ENCODE measurements around the gene ZNF777.
A peak's percentile ranks its signal among the peaks of the same experiment; 100 is the strongest.

The ZNF777 gene

DNA sequence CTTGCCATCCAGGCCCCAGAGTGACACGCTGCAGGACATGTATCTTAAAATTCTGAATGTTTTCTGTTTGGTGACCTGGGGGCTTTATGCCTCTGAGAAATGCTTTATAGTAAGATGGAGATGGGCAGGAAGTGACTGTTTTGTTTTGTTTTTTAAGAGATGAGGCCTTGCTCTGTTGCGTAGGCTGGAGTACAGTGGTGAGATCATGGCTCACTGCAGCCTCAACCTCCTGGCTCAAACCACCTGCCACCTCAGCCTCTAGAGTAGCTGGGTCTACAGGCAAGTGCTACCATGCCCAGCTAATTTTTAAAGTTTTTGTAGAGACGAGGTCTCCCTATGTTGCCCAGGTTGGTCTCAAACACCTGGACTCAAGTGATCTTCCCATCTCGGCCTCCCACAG lies 20.6 kb downstream of the ZNF777 start:
- ChIA-PET CTCF (interaction anchor here (0.5 to 0.6 kb wide), 2 partner anchors 19 to 119 kb away, joined by 3 read pairs; no protein-coding TSS in a partner anchor), POLR2A (no interaction called here)
- Histone ChIP-seq H3K9me3 (ENCODE audit: control insufficient read depth, insufficient read depth, low read depth, low read length) (no peaks in the 10 kb centered on the region), H3K4me1 (ENCODE audit: control insufficient read depth, insufficient read depth, low read length) (no peaks in the 10 kb centered on the region), H3K27ac (ENCODE audit: extremely low read depth, low read depth, low read length) (no peak overlapping the region), H3K36me3 (ENCODE audit: control insufficient read depth in 2 of 2, insufficient read depth in 1 of 2, low read length in 2 of 2) (peaks cover 4 to 59% of the 10 kb centered on the region in 2 experiments; a peak in 2 of 3 replicates), H3K4me3 (ENCODE audit: low read depth, low read length) (no peak overlapping the region)
- TF ChIP-seq PRDM1 (tag by site-specific recombination; IDR thresholded peaks at IDR 0.05) (no peak), KLF9 (tag by site-specific recombination; IDR thresholded peaks at IDR 0.05; ENCODE audit: low read depth) (no peak), ZNF549 (tag by site-specific recombination; IDR thresholded peaks at IDR 0.05) (no peak), ZNF239 (tag by site-specific recombination; IDR thresholded peaks at IDR 0.05) (no peak), ZSCAN30 (tag by site-specific recombination; IDR thresholded peaks at IDR 0.05) (no peak), ZNF311 (tag by site-specific recombination; IDR thresholded peaks at IDR 0.05; ENCODE audit: borderline replicate concordance) (no peak), ZNF560 (tag by site-specific recombination; IDR thresholded peaks at IDR 0.05; ENCODE audit: borderline replicate concordance) (no peak), EGR2 (tag by site-specific recombination; IDR thresholded peaks at IDR 0.05; ENCODE audit: low read depth) (no peak), WT1 (tag by site-specific recombination; IDR thresholded peaks at IDR 0.05) (no peak)
- TF ChIP-seq, protein P1, sequence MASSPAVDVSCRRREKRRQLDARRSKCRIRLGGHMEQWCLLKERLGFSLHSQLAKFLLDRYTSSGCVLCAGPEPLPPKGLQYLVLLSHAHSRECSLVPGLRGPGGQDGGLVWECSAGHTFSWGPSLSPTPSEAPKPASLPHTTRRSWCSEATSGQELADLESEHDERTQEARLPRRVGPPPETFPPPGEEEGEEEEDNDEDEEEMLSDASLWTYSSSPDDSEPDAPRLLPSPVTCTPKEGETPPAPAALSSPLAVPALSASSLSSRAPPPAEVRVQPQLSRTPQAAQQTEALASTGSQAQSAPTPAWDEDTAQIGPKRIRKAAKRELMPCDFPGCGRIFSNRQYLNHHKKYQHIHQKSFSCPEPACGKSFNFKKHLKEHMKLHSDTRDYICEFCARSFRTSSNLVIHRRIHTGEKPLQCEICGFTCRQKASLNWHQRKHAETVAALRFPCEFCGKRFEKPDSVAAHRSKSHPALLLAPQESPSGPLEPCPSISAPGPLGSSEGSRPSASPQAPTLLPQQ (tag by site-specific recombination; IDR thresholded peaks at IDR 0.05): no peak

DNA sequence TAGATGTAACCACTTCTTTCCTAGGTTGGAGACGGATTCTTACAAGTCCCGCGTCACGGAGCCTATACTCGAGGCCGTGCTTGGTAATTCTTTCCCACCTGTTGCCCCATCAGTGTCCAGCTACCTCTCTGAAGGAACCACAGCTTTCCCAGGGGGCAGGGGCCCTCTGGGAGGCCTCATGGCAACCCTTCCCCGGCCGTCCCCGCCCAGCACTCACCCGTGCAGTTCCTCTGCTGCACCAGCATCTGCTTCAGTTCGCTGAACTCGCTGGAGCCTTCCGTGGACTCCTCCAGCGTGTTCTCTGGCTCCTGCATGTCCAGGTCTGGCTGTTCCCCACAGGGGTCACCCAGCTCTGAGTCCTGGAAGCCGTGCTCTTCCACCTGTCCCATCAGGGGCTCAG lies 24.5 kb downstream of the ZNF777 start:
- POLR2A ChIA-PET: no interaction called here
- CTCF ChIA-PET: no interaction called here
- Histone ChIP-seq H3K4me3 (ENCODE audit: low read depth, low read length) (no peak overlapping the region), H3K27ac (ENCODE audit: extremely low read depth, low read depth, low read length) (no peak overlapping the region), H3K4me1 (ENCODE audit: control insufficient read depth, insufficient read depth, low read length) (no peaks in the 10 kb centered on the region), H3K9me3 (ENCODE audit: control insufficient read depth, insufficient read depth, low read depth, low read length) (no peaks in the 10 kb centered on the region), H3K36me3 (ENCODE audit: control insufficient read depth in 2 of 2, insufficient read depth in 1 of 2, low read length in 2 of 2) (peaks cover 8 to 84% of the 10 kb centered on the region in 2 experiments; a peak in 2 of 3 replicates)
- no peak for TF ChIP-seq ZNF785 (tag by site-specific recombination; IDR thresholded peaks at IDR 0.05)
- peak; percentile 69 for TF ChIP-seq SCRT2 (tag by site-specific recombination; IDR thresholded peaks at IDR 0.05)

DNA sequence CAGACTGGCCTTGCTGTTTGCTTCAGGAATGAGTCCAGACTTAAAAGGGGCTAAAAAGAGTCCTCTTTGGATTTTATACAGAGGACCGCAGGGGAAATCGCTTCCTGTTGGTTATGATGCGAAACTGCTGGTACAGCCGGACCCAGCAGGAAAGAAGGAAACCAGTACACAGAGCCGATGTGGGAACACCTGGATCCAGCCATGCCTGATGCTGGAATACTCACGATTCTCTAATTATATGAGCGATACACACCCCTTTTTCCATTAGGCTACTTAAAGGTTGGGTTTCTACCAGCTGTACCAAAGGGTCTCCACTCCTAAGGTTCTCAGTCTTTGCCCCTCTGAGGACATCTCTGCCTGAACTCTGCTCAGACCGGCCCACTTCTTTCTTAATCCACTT lies 27.7 kb downstream of the ZNF777 start:
- ChIA-PET POLR2A (no interaction called here), CTCF (no interaction called here)
- Histone ChIP-seq H3K27ac (ENCODE audit: extremely low read depth, low read depth, low read length) (no peak overlapping the region), H3K9me3 (ENCODE audit: control insufficient read depth, insufficient read depth, low read depth, low read length) (no peaks in the 10 kb centered on the region), H3K4me3 (ENCODE audit: low read depth, low read length) (no peak overlapping the region), H3K4me1 (ENCODE audit: control insufficient read depth, insufficient read depth, low read length) (no peaks in the 10 kb centered on the region), H3K36me3 (ENCODE audit: control insufficient read depth in 2 of 2, insufficient read depth in 1 of 2, low read length in 2 of 2) (peaks cover 8 to 71% of the 10 kb centered on the region in 2 experiments; a peak in 2 of 3 replicates)
- TF ChIP-seq, protein P2, sequence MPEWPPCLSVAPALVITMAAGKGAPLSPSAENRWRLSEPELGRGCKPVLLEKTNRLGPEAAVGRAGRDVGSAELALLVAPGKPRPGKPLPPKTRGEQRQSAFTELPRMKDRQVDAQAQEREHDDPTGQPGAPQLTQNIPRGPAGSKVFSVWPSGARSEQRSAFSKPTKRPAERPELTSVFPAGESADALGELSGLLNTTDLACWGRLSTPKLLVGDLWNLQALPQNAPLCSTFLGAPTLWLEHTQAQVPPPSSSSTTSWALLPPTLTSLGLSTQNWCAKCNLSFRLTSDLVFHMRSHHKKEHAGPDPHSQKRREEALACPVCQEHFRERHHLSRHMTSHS (tag by site-specific recombination; IDR thresholded peaks at IDR 0.05): no peak

DNA sequence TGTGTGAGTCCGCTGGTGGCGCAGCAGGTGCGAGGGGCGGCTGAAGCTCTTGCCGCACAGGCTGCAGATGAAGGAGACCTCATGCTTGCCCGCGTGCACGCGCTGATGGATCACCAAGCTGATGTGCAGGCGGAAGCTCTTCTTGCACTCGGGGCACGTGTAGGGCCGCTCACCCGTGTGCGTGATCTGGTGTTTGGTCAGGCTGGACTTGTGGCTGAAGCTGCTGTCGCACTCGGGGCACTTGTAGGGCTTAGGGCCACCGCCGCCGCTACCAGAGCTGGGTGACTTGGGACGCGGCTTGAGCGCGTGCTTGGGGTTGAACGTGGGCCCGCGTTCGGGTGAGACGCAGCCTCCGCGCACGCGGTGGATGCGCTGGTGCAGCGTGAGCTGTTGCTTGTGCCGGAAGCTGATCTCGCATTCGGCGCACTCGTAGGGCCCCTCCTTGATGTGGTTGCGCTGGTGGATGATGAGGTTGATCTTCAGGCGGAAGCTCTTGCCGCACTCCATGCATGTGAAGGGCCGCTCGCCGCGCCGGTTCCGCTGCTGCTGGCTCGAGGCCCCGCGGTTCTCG lies 28.7 kb downstream of the ZNF777 start:
- ChIA-PET CTCF (interaction anchor here (0.5 kb wide), 1 partner anchor 22 kb away, joined by 3 read pairs; no protein-coding TSS in a partner anchor), POLR2A (no interaction called here)
- H3K4me1 ChIP-seq (ENCODE audit: control insufficient read depth, insufficient read depth, low read length): no peaks in the 10 kb centered on the region
- H3K4me3 ChIP-seq (ENCODE audit: low read depth, low read length): no peak overlapping the region
- peaks cover 8 to 69% of the 10 kb centered on the region in 2 experiments; a peak in 2 of 3 replicates for H3K36me3 ChIP-seq (ENCODE audit: control insufficient read depth in 2 of 2, insufficient read depth in 1 of 2, low read length in 2 of 2)
- no peak overlapping the region for H3K27ac ChIP-seq (ENCODE audit: extremely low read depth, low read depth, low read length)
- H3K9me3 ChIP-seq (ENCODE audit: control insufficient read depth, insufficient read depth, low read depth, low read length): no peaks in the 10 kb centered on the region
- TF ChIP-seq ZNF248 (tag by site-specific recombination; IDR thresholded peaks at IDR 0.05) (no peak), ZNF777 (tag by site-specific recombination; IDR thresholded peaks at IDR 0.05; ENCODE audit: borderline replicate concordance) (0 out of 2 replicates have a peak, but pooled peaks have one; percentile 45), ZNF133 (tag by site-specific recombination; IDR thresholded peaks at IDR 0.05) (no peak), ZNF140 (tag by site-specific recombination; IDR thresholded peaks at IDR 0.05) (no peak)
- TF ChIP-seq, protein P3, sequence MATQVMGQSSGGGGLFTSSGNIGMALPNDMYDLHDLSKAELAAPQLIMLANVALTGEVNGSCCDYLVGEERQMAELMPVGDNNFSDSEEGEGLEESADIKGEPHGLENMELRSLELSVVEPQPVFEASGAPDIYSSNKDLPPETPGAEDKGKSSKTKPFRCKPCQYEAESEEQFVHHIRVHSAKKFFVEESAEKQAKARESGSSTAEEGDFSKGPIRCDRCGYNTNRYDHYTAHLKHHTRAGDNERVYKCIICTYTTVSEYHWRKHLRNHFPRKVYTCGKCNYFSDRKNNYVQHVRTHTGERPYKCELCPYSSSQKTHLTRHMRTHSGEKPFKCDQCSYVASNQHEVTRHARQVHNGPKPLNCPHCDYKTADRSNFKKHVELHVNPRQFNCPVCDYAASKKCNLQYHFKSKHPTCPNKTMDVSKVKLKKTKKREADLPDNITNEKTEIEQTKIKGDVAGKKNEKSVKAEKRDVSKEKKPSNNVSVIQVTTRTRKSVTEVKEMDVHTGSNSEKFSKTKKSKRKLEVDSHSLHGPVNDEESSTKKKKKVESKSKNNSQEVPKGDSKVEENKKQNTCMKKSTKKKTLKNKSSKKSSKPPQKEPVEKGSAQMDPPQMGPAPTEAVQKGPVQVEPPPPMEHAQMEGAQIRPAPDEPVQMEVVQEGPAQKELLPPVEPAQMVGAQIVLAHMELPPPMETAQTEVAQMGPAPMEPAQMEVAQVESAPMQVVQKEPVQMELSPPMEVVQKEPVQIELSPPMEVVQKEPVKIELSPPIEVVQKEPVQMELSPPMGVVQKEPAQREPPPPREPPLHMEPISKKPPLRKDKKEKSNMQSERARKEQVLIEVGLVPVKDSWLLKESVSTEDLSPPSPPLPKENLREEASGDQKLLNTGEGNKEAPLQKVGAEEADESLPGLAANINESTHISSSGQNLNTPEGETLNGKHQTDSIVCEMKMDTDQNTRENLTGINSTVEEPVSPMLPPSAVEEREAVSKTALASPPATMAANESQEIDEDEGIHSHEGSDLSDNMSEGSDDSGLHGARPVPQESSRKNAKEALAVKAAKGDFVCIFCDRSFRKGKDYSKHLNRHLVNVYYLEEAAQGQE (tag by site-specific recombination; IDR thresholded peaks at IDR 0.05): no peak
- TF ChIP-seq, protein P4, sequence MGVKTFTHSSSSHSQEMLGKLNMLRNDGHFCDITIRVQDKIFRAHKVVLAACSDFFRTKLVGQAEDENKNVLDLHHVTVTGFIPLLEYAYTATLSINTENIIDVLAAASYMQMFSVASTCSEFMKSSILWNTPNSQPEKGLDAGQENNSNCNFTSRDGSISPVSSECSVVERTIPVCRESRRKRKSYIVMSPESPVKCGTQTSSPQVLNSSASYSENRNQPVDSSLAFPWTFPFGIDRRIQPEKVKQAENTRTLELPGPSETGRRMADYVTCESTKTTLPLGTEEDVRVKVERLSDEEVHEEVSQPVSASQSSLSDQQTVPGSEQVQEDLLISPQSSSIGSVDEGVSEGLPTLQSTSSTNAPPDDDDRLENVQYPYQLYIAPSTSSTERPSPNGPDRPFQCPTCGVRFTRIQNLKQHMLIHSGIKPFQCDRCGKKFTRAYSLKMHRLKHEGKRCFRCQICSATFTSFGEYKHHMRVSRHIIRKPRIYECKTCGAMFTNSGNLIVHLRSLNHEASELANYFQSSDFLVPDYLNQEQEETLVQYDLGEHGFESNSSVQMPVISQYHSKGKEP (tag by site-specific recombination; IDR thresholded peaks at IDR 0.05): no peak
